ENCODE results near the gene TFRC. TPM values are rescaled to one million over a fixed set of nuclear protein-coding genes. Genes with fewer than 3 reads are reported as not detected.
"Not testable (repeated sequence)": the region's sequence is repeated elsewhere in the genome, so short reads cannot be mapped to it uniquely, and the experiment has no call there.

Gene TFRC
- total RNA-seq, 1 donor = 138 TPM

DNA sequence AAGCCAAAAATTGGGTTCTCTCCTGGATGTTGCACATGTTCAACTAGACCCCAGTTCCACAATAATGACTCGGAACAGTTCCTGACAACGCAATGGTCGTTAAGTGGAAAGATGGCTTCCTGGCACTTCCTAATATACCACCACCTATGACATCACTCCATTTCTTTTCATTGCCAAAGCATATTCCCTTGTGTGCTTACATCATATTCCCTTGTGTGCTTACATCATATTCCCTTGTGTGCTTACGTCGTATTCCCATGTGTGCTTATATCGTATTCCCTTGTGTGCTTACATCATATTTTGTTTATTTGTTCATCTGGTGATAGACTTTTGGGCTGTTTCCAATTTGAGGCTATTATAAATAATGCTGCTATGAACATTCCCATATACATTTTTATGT, 39.2 kb downstream of the TFRC start:
- Histone ChIP-seq H3K4me3 (ENCODE audit: low read length) (no peak overlapping the region), H3K4me1 (ENCODE audit: insufficient read depth, low read length) (no peaks in the 10 kb centered on the region), H3K27me3 (ENCODE audit: insufficient read depth, low read length) (no peaks in the 10 kb centered on the region), H3K9me3 (ENCODE audit: low read depth, low read length) (no peaks in the 10 kb centered on the region)

DNA sequence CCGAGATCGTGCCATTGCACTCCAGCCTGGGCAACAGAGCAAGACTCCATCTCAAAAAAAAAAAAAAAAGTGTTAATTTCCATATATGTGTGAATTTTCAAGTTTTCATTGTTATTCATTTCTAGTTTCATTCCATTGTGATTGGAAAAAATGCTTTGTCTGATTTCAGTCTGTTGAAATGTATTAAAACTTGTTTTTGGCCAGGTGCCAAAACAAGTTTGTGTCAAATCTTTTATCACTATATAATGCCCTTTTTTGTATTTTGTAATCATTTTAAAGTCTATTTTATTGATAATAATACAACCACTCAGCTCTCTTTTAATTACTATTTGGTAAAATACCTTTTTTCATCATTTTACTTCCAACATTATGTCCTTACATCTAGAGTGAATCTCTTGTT, 42.5 kb downstream of the TFRC start:
- Histone ChIP-seq H3K4me3 (ENCODE audit: low read length) (no peak overlapping the region), H3K4me1 (ENCODE audit: insufficient read depth, low read length) (no peaks in the 10 kb centered on the region), H3K27me3 (ENCODE audit: insufficient read depth, low read length) (no peaks in the 10 kb centered on the region), H3K9me3 (ENCODE audit: low read depth, low read length) (no peaks in the 10 kb centered on the region)

DNA sequence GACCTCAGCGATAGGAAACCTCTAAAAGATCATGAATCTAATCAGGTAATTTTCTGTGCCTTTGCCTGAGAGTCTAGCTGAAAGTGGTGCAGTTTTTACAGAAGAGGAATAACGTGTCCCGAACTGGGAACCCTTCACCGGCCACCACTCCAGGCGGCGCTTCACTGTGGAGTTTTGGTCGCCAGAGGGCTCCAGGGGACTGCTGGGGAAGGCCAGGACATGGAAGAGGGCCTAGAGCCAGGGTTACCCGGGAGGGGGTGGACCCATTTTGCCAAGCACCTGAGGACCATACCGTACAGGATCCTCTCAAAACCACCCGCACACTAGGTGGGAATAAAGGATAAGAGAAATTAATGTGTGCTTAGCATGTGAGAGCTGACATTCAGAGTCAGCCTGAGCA, 55.8 kb downstream of the TFRC start:
- not testable (repeated sequence) for H3K4me3 ChIP-seq (ENCODE audit: low read length); H3K4me1 ChIP-seq (ENCODE audit: insufficient read depth, low read length); H3K27me3 ChIP-seq (ENCODE audit: insufficient read depth, low read length); H3K9me3 ChIP-seq (ENCODE audit: low read depth, low read length)

DNA sequence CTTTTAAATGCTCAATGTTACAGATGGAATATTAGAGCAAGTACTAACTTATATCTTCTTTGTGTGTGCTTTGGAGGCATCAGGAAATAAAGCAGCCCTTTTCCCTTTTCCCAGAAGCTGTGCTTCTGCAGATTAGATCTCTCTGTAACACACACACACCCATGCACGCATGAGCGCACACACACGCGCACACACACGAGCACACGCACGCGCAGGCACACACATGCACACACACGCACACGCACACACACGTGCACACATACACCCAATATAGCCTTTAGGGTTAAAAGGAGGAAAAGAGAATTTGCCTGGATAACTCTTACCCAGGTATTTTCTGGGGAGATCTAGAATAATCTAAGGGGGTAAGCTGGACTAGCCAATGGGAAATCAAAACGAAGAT, 56.9 kb downstream of the TFRC start:
- H3K4me1 ChIP-seq (ENCODE audit: insufficient read depth, low read length) = no peaks in the 10 kb centered on the region
- H3K4me3 ChIP-seq (ENCODE audit: low read length) = no peak overlapping the region
- no peaks in the 10 kb centered on the region for H3K27me3 ChIP-seq (ENCODE audit: insufficient read depth, low read length)
- H3K9me3 ChIP-seq (ENCODE audit: low read depth, low read length) = no peaks in the 10 kb centered on the region

DNA sequence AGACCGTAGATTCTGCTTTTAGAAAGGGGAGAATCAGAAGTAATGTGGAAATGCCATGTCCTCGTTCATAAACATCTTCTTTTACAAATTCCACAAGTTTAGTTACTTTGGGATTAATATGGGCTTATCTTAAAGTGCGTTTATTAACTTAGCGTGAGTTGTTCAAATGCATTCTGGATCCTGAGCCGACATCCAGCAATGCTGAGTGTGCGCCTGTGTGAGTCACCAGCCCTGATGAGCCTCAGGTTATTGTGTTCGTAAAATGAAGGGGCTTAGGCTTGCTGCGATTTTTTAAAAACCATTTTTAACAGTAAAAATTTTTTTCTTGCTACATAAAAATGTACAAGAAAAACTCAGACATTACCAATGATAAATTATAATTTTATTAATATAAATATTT, 57.9 kb downstream of the TFRC start:
- no peak overlapping the region for H3K4me3 ChIP-seq (ENCODE audit: low read length)
- H3K27me3 ChIP-seq (ENCODE audit: insufficient read depth, low read length) = no peaks in the 10 kb centered on the region
- H3K4me1 ChIP-seq (ENCODE audit: insufficient read depth, low read length) = no peaks in the 10 kb centered on the region
- H3K9me3 ChIP-seq (ENCODE audit: low read depth, low read length) = no peaks in the 10 kb centered on the region

GRCh38 chr3:196022499-196022878, 59.4 kb downstream of the TFRC start:
- H3K9me3 ChIP-seq (ENCODE audit: low read depth, low read length); H3K4me3 ChIP-seq (ENCODE audit: low read length); H3K27me3 ChIP-seq (ENCODE audit: insufficient read depth, low read length); H3K4me1 ChIP-seq (ENCODE audit: insufficient read depth, low read length): not testable (repeated sequence)

DNA sequence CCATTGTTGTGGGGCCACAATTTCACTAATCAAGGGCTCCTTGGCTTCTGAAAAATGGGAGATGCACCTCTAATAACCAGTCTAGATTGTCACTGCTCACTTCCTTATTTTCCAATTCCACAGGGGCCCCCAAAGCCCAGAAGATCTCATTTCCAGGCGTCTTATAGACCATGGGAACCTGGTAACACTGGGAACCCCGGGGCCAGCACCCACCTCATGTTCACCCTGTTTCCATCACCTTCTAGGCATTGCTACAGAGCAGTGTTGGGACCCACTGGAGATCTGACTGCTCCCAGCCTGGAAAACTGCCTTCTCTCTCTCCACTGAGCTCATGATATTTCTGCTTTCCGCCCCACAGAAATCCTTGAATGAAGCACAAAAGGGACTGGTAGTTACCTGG, 61.5 kb downstream of the TFRC start:
- no peak overlapping the region for H3K4me3 ChIP-seq (ENCODE audit: low read length)
- no peaks in the 10 kb centered on the region for H3K27me3 ChIP-seq (ENCODE audit: insufficient read depth, low read length)
- H3K9me3 ChIP-seq (ENCODE audit: low read depth, low read length) = no peaks in the 10 kb centered on the region
- H3K4me1 ChIP-seq (ENCODE audit: insufficient read depth, low read length) = no peaks in the 10 kb centered on the region

DNA sequence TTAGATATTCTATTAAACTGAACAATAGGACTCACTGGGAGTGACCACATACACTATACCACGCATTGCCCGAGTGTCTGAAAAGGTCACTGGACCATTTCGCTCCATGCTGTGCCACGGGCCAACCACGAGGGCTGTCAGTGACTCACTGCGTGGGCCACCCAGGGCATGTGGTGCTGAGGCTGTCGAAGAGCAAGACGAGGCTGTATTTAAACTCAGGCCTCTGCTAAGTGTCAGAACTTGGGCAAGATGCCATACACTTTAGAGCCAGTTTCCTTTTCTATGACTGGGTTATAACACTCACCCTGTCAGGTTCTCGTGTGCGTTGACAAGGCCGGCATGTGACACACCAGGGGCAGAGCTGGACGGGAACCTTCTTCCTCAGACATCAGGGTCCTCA, 62.3 kb downstream of the TFRC start:
- H3K4me1 ChIP-seq (ENCODE audit: insufficient read depth, low read length); H3K4me3 ChIP-seq (ENCODE audit: low read length); H3K27me3 ChIP-seq (ENCODE audit: insufficient read depth, low read length); H3K9me3 ChIP-seq (ENCODE audit: low read depth, low read length): not testable (repeated sequence)

DNA sequence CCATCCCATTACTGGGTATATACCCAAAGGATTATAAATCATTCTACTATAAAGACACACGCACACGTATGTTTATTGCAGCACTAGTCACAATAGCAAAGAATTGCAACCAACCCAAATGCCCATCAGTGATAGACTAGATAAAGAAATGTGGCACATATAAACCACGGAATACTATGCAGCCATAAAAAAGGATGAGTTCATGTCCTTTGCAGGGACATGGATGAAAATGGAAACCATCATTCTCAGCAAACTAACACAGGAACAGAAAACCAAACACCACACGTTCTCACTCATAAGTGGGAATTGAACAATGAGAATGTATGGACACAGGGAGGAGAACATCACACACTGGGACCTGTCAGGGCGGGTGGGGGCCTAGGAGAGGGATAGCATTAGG, 63.7 kb downstream of the TFRC start:
- H3K9me3 ChIP-seq (ENCODE audit: low read depth, low read length); H3K4me3 ChIP-seq (ENCODE audit: low read length); H3K27me3 ChIP-seq (ENCODE audit: insufficient read depth, low read length): not testable (repeated sequence)

GRCh38 chr3:196016485-196016884, 65.4 kb downstream of the TFRC start:
- Histone ChIP-seq H3K4me1 (ENCODE audit: insufficient read depth, low read length) (no peaks in the 10 kb centered on the region), H3K4me3 (ENCODE audit: low read length) (no peak overlapping the region), H3K27me3 (ENCODE audit: insufficient read depth, low read length) (no peaks in the 10 kb centered on the region), H3K9me3 (ENCODE audit: low read depth, low read length) (no peaks in the 10 kb centered on the region)

More for the DNA sequence above, 63.7 kb downstream of the TFRC start:
- H3K4me1 ChIP-seq (ENCODE audit: insufficient read depth, low read length) = not testable (repeated sequence)

GRCh38 chr3:196016059-196016458, 65.8 kb downstream of the TFRC start:
- H3K4me1 ChIP-seq (ENCODE audit: insufficient read depth, low read length) = no peaks in the 10 kb centered on the region
- H3K4me3 ChIP-seq (ENCODE audit: low read length) = no peak overlapping the region
- no peaks in the 10 kb centered on the region for H3K27me3 ChIP-seq (ENCODE audit: insufficient read depth, low read length)
- no peaks in the 10 kb centered on the region for H3K9me3 ChIP-seq (ENCODE audit: low read depth, low read length)

- H3K9me3 ChIP-seq (ENCODE audit: low read depth, low read length) = no peaks in the 10 kb centered on the region
- H3K4me1 ChIP-seq (ENCODE audit: insufficient read depth, low read length) = no peaks in the 10 kb centered on the region
- H3K4me3 ChIP-seq (ENCODE audit: low read length) = no peak overlapping the region
- no peaks in the 10 kb centered on the region for H3K27me3 ChIP-seq (ENCODE audit: insufficient read depth, low read length)
Observed at GRCh38 chr3:196013587-196014487, 68.1 kb downstream of the TFRC start.

GRCh38 chr3:196012941-196013476, 68.9 kb downstream of the TFRC start:
- Histone ChIP-seq H3K4me1 (ENCODE audit: insufficient read depth, low read length) (no peaks in the 10 kb centered on the region), H3K9me3 (ENCODE audit: low read depth, low read length) (no peaks in the 10 kb centered on the region), H3K4me3 (ENCODE audit: low read length) (no peak overlapping the region), H3K27me3 (ENCODE audit: insufficient read depth, low read length) (no peaks in the 10 kb centered on the region)

DNA sequence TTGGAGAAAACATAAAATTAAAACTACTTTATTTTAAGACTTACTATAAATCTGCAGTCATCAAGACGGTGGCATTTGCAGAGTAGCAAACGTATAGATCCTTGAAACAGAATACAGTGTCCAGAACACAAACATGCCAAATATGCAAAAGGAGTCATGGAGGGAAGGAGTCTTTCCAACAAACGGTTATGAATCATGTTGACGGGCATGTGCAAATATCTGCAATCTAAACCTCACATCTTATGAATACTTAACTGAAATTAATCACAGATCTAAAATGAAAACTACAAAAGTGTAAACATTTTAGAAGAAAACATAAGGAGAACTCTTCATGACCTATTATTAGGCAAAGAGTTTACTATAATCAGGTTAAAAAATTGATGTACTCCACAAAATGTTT, 69.4 kb downstream of the TFRC start:
- Histone ChIP-seq H3K9me3 (ENCODE audit: low read depth, low read length) (no peaks in the 10 kb centered on the region), H3K4me1 (ENCODE audit: insufficient read depth, low read length) (no peaks in the 10 kb centered on the region), H3K27me3 (ENCODE audit: insufficient read depth, low read length) (no peaks in the 10 kb centered on the region), H3K4me3 (ENCODE audit: low read length) (no peak overlapping the region)

DNA sequence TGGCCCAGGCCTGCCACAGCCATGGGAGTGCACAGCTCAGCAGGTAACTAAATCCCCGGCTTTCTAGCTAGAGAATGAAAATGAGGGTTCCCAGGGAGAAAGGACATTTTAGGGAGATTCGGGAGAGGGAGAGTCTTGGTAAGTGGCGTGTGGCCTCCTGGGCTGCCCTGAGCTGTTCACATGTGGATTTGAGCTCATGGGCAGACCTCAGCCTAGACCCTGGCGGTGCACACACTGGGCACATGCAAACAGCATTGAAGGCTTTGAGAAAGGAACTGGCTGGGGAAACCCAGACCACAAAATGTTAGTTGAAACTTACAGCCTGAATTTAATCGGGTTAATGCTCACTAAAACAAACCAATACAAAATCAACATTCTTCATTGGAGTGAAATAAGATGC, 72.4 kb downstream of the TFRC start:
- no peaks in the 10 kb centered on the region for H3K27me3 ChIP-seq (ENCODE audit: insufficient read depth, low read length)
- H3K9me3 ChIP-seq (ENCODE audit: low read depth, low read length) = no peaks in the 10 kb centered on the region
- H3K4me1 ChIP-seq (ENCODE audit: insufficient read depth, low read length) = no peaks in the 10 kb centered on the region
- no peak overlapping the region for H3K4me3 ChIP-seq (ENCODE audit: low read length)

GRCh38 chr3:196008929-196009328, 73.0 kb downstream of the TFRC start:
- H3K4me1 ChIP-seq (ENCODE audit: insufficient read depth, low read length) = no peaks in the 10 kb centered on the region
- H3K9me3 ChIP-seq (ENCODE audit: low read depth, low read length) = no peaks in the 10 kb centered on the region
- H3K4me3 ChIP-seq (ENCODE audit: low read length) = no peak overlapping the region

More at GRCh38 chr3:196008929-196009328, 73.0 kb downstream of the TFRC start:
- no peaks in the 10 kb centered on the region for H3K27me3 ChIP-seq (ENCODE audit: insufficient read depth, low read length)

Data from mononuclear cell (primary cell).